Right lobe of liver (tissue), 6 donors: ENCODE data around the gene MYO1H. TPM values are rescaled to one million over a fixed set of nuclear protein-coding genes. Genes with fewer than 3 reads are reported as not detected.

Experiments
- ATAC-seq, 4 donors: fragments of 200-7000 bp; cut with Tn5 transposase; one replicate each; pipeline ENCODE4 v1.9.1; 2020; ENCODE audit warnings: mild to moderate bottlenecking in 4 of 4, moderate library complexity in 4 of 4
- DNase-seq, 3 donors: peaks; one replicate each; pipeline ENCODE4 v3.0.0-alpha.2; 2020
- H3K27ac ChIP-seq, 3 donors: fragments of 200-600 bp; one replicate each; pipeline ENCODE4 v1.8.0; 2022
- H3K27me3 ChIP-seq, 2 donors: fragments of 200-600 bp; one replicate each; pipeline ENCODE4 v1.8.0; 2022
- H3K36me3 ChIP-seq, 4 donors: fragments of 200-600 bp; sonication (generic) in 1 of 4; one replicate each; pipeline versions ENCODE4 v1.5.1 to v1.8.0; 2017 to 2022; ENCODE audit warnings: control low read depth in 1 of 4
- H3K4me1 ChIP-seq, 4 donors: fragments of 200-600 bp; sonication (generic) in 1 of 4; one replicate each; pipeline versions ENCODE4 v1.5.1 to v1.8.0; 2017 to 2022; ENCODE audit warnings: control low read depth in 1 of 4
- H3K4me3 ChIP-seq, 3 donors: fragments of 200-600 bp; one replicate each; pipeline ENCODE4 v1.8.0; 2022
- H3K9me3 ChIP-seq, 4 donors: fragments of 200-600 bp; sonication (generic) in 1 of 4; one replicate each; pipeline versions ENCODE4 v1.5.1 to v1.8.0; 2017 to 2022; ENCODE audit warnings: control low read depth in 1 of 4
- POLR2A ChIP-seq: fragments of 450-650 bp; IDR thresholded peaks from one replicate; pipeline ENCODE4 v1.6.1; 2017; ENCODE audit warnings: antibody characterized with exemption, mild to moderate bottlenecking
- WGBS: methylation state at CpG from one replicate; pipeline ENCODE4 v1.1.6; 2018; ENCODE audit warnings: low coverage, low lambda C conversion rate; ENCODE audit not compliant: insufficient coverage; ENCODE audit errors: missing lambda C conversion rate; 5-methylcytosine and 5-hydroxymethylcytosine counted together
- intact Hi-C, 2 donors: fragments of 100-400 bp; cut with DNase I; formaldehyde crosslinking; loops; one replicate each; pipeline versions ENCODE4 v1.11.2 to v1.14.1; 2022
- total RNA-seq, 6 experiments: library from RNA; depleted of rRNA in 2 of 6; stranded (reverse); fragments of >200 nt in 2 of 6; fragmentation: NEBNext Ultra II Directional in 3 of 6; extraction: Animal tissue kit (Norgen Biotek cat#: 25700) in 3 of 6; gene quantifications; one replicate each; pipeline versions ENCODE4 v1.1.0 to v1.2.4, GENCODE V29; 2016 to 2023
- TF ChIP-seq, protein P1 (sequence below), 4 donors: fragments of 200-600 bp in 3 of 4; fragments of 450-650 bp in 1 of 4; IDR thresholded peaks; one replicate each; pipeline versions ENCODE4 v1.5.1 to v1.8.0; 2016 to 2022; ENCODE audit warnings: antibody characterized with exemption in 4 of 4, mild to moderate bottlenecking in 2 of 4
- donor health status: DM: no; HTN: yes; CAD: no.
- donor health status: DM: no; HTN: no; CAD: no.
- donor health status: DM: no; HTN: no; CAD: no.
- donor health status: DM: no; HTN: yes; CAD: no.
- donor health status: DM: no; HTN: yes; CAD: no.

The MYO1H gene
- total RNA-seq, 6 experiments from 2014 or later, result not detected

DNA sequence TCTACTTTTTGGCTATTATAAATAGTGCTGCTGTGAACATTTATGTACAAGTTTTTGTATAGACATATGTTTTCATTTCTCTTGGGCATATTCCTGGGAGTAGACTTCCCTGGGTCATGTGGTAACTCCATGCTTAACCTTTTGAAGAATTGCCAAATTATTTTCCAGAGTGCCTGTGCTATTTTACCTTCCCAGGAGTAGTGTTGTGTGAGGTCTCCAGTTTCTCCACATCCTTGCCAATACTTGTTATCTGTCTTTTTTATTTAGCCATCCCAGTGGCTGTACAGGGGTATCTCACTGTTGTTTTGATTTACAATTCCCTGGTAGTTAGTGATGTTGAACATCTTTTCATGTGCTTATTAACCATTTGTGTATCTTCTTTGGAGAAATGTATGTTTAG is 148.6 kb downstream of the MYO1H start:
- H3K27ac ChIP-seq, result no peak overlapping the region
- H3K4me1 ChIP-seq, result no peaks in the 10 kb centered on the region
- ATAC-seq (no peak), DNase-seq (no peak)
- H3K27me3 ChIP-seq, result no peaks in the 10 kb centered on the region
- no peaks in the 10 kb centered on the region for H3K9me3 ChIP-seq
- TF ChIP-seq, protein P1, sequence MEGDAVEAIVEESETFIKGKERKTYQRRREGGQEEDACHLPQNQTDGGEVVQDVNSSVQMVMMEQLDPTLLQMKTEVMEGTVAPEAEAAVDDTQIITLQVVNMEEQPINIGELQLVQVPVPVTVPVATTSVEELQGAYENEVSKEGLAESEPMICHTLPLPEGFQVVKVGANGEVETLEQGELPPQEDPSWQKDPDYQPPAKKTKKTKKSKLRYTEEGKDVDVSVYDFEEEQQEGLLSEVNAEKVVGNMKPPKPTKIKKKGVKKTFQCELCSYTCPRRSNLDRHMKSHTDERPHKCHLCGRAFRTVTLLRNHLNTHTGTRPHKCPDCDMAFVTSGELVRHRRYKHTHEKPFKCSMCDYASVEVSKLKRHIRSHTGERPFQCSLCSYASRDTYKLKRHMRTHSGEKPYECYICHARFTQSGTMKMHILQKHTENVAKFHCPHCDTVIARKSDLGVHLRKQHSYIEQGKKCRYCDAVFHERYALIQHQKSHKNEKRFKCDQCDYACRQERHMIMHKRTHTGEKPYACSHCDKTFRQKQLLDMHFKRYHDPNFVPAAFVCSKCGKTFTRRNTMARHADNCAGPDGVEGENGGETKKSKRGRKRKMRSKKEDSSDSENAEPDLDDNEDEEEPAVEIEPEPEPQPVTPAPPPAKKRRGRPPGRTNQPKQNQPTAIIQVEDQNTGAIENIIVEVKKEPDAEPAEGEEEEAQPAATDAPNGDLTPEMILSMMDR (IDR thresholded peaks at IDR 0.05), result no peak
- no peak for TF ChIP-seq POLR2A
- no peak overlapping the region for H3K4me3 ChIP-seq
- H3K36me3 ChIP-seq, result peaks cover 0 to 58% (median 28%) of the 10 kb centered on the region in 4 donors
- intact Hi-C loops, result no loop called here

DNA sequence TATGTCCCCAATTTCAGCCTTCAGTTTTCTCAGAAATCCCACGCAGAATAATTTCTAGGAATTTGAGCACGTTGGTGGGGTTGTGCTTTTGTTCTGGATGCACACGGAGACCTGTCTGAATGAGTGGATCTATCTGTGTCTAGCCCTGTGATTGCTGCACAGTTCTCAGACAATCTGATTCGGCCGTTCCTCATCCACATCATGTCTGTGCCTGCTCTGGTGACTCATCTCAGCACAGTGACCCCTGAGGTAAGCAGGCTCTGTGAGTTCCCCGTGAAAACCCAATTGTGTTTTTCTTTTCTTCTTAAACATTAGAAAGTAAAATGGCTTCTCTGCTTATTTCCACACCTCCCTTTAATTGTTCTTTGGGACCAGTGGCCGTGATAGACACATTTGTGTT is 150.0 kb downstream of the MYO1H start:
- intact Hi-C loops, result no loop called here
- H3K36me3 ChIP-seq, result peaks cover 0 to 64% (median 32%) of the 10 kb centered on the region in 4 donors

More for the DNA sequence above, 150.0 kb downstream of the MYO1H start:
- Histone ChIP-seq H3K27ac (no peak overlapping the region), H3K4me3 (no peak overlapping the region), H3K27me3 (no peaks in the 10 kb centered on the region), H3K9me3 (no peaks in the 10 kb centered on the region), H3K4me1 (no peaks in the 10 kb centered on the region)
- 98% methylated on average over 7 of the region's 7 CpGs for WGBS
- DNase-seq, result no peak
- ATAC-seq, result no peak
- no peak for TF ChIP-seq POLR2A
- TF ChIP-seq, protein P1 (IDR thresholded peaks at IDR 0.05), result no peak

Other genes with a start within 250 kb of the MYO1H start
- gene ACACB, start 231.3 kb upstream of the MYO1H start, total RNA-seq, result 100 to 1,000 TPM; 107 to 237 (median 187) TPM
- gene FOXN4, start 38.6 kb upstream of the MYO1H start, total RNA-seq, result under 1 TPM in 4 of 6 experiments, not detected in 2; 0.06 to 0.86 (median 0.15) TPM
- 10 to 100 TPM in 4 of 6 experiments, 1 to 10 TPM in 2; 5.8 to 20.2 (median 11.6) TPM for gene KCTD10, start 129.4 kb downstream of the MYO1H start, total RNA-seq
- 10 to 100 TPM; 15.3 to 31.8 (median 22.5) TPM for gene UBE3B, start 129.7 kb downstream of the MYO1H start, total RNA-seq
- gene MMAB, start 225.6 kb downstream of the MYO1H start, total RNA-seq, result 10 to 100 TPM; 42.6 to 99.8 (median 65.2) TPM
- gene MVK, start 225.9 kb downstream of the MYO1H start, total RNA-seq, result 10 to 100 TPM; 14.2 to 60.0 (median 37.6) TPM